Suprapubic skin (tissue), 4 donors: Measurements from ENCODE around the gene CPS1. TPM values are rescaled to one million over a fixed set of nuclear protein-coding genes. Genes with fewer than 3 reads are reported as not detected.

Experiments used
- DNase-seq, 2 donors: peaks; one replicate each; pipeline ENCODE4 v3.0.0-alpha.2; 2019; ENCODE audit warnings: low spot score in 2 of 2
- H3K27ac ChIP-seq: fragments of 200-600 bp; sonication (generic); one replicate; pipeline ENCODE4 v1.5.1; 2019
- H3K27me3 ChIP-seq: fragments of 200-600 bp; sonication (generic); one replicate; pipeline ENCODE4 v1.5.1; 2019
- H3K36me3 ChIP-seq: fragments of 200-600 bp; sonication (generic); one replicate; pipeline ENCODE4 v1.5.1; 2019
- H3K4me1 ChIP-seq: fragments of 200-600 bp; sonication (generic); one replicate; pipeline ENCODE4 v1.5.1; 2019
- H3K4me3 ChIP-seq: fragments of 200-600 bp; sonication (generic); one replicate; pipeline ENCODE4 v1.5.1; 2019; ENCODE audit warnings: mild to moderate bottlenecking
- H3K9me3 ChIP-seq: fragments of 200-600 bp; sonication (generic); one replicate; pipeline ENCODE4 v1.5.1; 2019
- EP300 ChIP-seq: sonication (generic); formaldehyde crosslinking; IDR thresholded peaks from one replicate; pipeline ENCODE4 v1.6.1; 2017; ENCODE audit warnings: antibody characterized with exemption
- POLR2A ChIP-seq, 2 donors: fragments of 450-650 bp; IDR thresholded peaks; one replicate each; pipeline ENCODE4 v1.6.1; 2017; ENCODE audit warnings: antibody characterized with exemption in 2 of 2, mild to moderate bottlenecking in 2 of 2, moderate library complexity in 2 of 2
- POLR2AphosphoS5 ChIP-seq, 3 donors: sonication (generic); formaldehyde crosslinking; IDR thresholded peaks; one replicate each; pipeline ENCODE4 v1.6.1; 2017; ENCODE audit warnings: antibody characterized with exemption in 3 of 3
- WGBS: methylation state at CpG from one replicate; pipeline ENCODE4 v1.1.5; 2018; 5-methylcytosine and 5-hydroxymethylcytosine counted together
- total RNA-seq, 4 donors: library from RNA; depleted of rRNA; stranded (reverse); fragments of >200 nt; gene quantifications; one replicate each; pipeline ENCODE4 v1.1.0, GENCODE V29; 2016
- TF ChIP-seq, protein P1 (sequence below), 2 donors: fragments of 200-600 bp in 1 of 2; fragments of 450-650 bp in 1 of 2; sonication (generic) in 1 of 2; IDR thresholded peaks; one replicate each; pipeline ENCODE4 v1.5.1; 2016 to 2019; ENCODE audit warnings: antibody characterized with exemption in 2 of 2, mild to moderate bottlenecking in 1 of 2, moderate library complexity in 1 of 2

Gene CPS1
- total RNA-seq, 4 donors from 2014 or later = 3.6 to 7.0 (median 5.5) TPM

DNA sequence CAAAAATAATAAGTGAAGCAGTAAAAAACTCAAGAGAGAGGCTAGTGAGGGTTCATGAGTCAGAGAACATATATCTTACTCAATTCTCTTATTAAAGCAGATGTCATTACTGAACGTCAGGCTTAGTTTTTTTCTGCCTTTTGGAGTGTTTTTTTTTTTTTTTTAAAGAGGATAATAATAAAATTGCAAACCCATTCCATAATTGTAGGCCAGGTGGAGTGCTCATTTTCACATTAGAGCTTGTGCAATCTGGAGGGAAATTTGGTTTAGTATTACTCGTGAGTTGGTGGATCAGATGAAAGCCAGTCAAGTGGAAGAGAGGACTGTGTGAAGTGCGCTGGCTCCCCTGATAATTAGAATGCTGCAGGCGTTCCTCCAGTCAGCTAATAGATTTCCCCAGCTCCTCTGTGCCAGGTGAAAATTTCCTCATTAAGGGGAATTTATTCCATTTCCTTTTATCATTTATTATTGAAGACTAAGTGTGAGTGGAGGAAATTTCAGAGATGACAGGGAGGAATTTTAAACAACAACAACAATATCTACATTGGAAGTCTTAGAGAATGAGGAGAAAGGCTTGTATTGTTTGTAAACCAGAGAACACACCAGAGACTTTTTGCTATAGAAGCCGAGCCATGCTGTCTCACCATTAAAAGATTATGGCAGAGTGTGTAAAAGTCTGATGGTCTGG, 74.6 kb downstream of the CPS1 start:
- H3K27me3 ChIP-seq = no peaks in the 10 kb centered on the region
- no peak overlapping the region for H3K4me3 ChIP-seq
- TF ChIP-seq, protein P1, sequence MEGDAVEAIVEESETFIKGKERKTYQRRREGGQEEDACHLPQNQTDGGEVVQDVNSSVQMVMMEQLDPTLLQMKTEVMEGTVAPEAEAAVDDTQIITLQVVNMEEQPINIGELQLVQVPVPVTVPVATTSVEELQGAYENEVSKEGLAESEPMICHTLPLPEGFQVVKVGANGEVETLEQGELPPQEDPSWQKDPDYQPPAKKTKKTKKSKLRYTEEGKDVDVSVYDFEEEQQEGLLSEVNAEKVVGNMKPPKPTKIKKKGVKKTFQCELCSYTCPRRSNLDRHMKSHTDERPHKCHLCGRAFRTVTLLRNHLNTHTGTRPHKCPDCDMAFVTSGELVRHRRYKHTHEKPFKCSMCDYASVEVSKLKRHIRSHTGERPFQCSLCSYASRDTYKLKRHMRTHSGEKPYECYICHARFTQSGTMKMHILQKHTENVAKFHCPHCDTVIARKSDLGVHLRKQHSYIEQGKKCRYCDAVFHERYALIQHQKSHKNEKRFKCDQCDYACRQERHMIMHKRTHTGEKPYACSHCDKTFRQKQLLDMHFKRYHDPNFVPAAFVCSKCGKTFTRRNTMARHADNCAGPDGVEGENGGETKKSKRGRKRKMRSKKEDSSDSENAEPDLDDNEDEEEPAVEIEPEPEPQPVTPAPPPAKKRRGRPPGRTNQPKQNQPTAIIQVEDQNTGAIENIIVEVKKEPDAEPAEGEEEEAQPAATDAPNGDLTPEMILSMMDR (IDR thresholded peaks at IDR 0.05) = no peak
- no peaks in the 10 kb centered on the region for H3K4me1 ChIP-seq
- no peaks in the 10 kb centered on the region for H3K36me3 ChIP-seq
- H3K9me3 ChIP-seq = no peaks in the 10 kb centered on the region
- DNase-seq = no peak
- no peak overlapping the region for H3K27ac ChIP-seq
- WGBS = 46% methylated on average over 5 of the region's 5 CpGs

DNA sequence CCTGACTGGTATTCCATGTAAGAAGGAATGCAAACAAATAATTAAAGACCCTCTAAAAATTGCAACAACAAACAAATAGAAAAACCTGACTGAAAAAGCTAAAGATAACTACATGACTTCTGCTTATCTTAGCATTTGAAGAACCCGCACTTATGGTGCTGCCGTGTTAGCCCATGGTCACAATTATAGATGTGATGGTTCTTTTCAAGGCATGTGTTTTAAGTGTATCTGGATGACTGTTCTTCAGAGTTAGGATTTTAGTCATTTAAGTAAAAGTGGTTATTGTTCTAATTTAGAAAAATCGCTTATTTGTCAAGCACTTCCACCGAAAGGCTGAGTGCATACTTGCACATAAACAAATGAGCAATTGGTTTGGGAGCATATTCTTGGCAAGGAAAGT, 77.3 kb downstream of the CPS1 start:
- no peak for DNase-seq
- H3K4me3 ChIP-seq = no peak overlapping the region
- 94% methylated on average over 4 of the region's 4 CpGs for WGBS
- TF ChIP-seq EP300 = no peak
- no peak for TF ChIP-seq POLR2AphosphoS5 (IDR thresholded peaks at IDR 0.05)
- TF ChIP-seq, protein P1 (IDR thresholded peaks at IDR 0.05) = no peak
- no peak for TF ChIP-seq POLR2A (IDR thresholded peaks at IDR 0.05)
- H3K36me3 ChIP-seq = no peaks in the 10 kb centered on the region
- no peaks in the 10 kb centered on the region for H3K9me3 ChIP-seq
- no peak overlapping the region for H3K27ac ChIP-seq
- no peaks in the 10 kb centered on the region for H3K27me3 ChIP-seq
- H3K4me1 ChIP-seq = no peaks in the 10 kb centered on the region

DNA sequence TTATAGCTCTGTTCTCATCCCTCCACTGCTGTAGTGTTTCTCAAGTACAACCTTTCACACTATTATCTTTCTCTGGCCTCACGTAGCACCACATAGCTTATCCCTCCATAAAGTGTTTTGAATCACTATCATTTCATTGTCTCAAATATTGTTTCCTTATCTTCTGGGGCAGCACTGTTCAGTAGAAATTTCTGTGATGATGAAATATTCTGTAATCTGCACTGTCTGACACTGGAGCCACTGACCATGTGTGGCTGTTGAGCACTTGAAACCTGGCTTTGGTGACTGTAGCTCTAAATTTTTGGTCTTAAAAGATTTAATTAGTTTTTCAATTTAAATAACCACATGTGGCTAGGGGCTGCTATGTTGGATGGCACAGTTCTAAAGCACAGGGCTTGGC, 78.9 kb downstream of the CPS1 start:
- H3K4me1 ChIP-seq = no peaks in the 10 kb centered on the region
- no peak for TF ChIP-seq POLR2AphosphoS5 (IDR thresholded peaks at IDR 0.05)
- no peak for TF ChIP-seq POLR2A (IDR thresholded peaks at IDR 0.05)
- no peak for TF ChIP-seq EP300
- H3K27me3 ChIP-seq = no peaks in the 10 kb centered on the region
- H3K36me3 ChIP-seq = no peaks in the 10 kb centered on the region
- WGBS = 86% methylated on average over 1 of the region's 1 CpG
- DNase-seq = no peak
- H3K9me3 ChIP-seq = no peaks in the 10 kb centered on the region
- no peak overlapping the region for H3K4me3 ChIP-seq
- no peak overlapping the region for H3K27ac ChIP-seq

DNA sequence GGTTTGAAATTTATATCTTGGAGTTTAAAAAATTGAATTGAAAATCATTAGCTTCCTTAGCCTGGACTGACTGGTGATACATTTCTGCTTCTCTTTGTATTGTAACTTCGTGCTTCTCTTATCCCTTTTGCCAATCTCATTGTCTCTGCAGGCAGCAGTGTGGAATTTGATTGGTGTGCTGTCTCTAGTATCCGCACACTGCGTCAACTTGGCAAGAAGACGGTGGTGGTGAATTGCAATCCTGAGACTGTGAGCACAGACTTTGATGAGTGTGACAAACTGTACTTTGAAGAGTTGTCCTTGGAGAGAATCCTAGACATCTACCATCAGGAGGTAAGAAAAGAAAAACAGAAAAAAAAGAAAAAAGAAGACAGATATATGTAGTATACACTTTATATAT, 85.9 kb downstream of the CPS1 start:
- 75% methylated on average over 4 of the region's 4 CpGs for WGBS
- TF ChIP-seq POLR2A (IDR thresholded peaks at IDR 0.05) (no peak), POLR2AphosphoS5 (IDR thresholded peaks at IDR 0.05) (no peak), EP300 (no peak)
- TF ChIP-seq, protein P1 (IDR thresholded peaks at IDR 0.05) = no peak
- Histone ChIP-seq H3K4me3 (no peak overlapping the region), H3K27me3 (no peaks in the 10 kb centered on the region), H3K4me1 (no peaks in the 10 kb centered on the region), H3K27ac (no peak overlapping the region), H3K36me3 (no peaks in the 10 kb centered on the region), H3K9me3 (peaks cover 4% of the 10 kb centered on the region)
- DNase-seq = no peak

DNA sequence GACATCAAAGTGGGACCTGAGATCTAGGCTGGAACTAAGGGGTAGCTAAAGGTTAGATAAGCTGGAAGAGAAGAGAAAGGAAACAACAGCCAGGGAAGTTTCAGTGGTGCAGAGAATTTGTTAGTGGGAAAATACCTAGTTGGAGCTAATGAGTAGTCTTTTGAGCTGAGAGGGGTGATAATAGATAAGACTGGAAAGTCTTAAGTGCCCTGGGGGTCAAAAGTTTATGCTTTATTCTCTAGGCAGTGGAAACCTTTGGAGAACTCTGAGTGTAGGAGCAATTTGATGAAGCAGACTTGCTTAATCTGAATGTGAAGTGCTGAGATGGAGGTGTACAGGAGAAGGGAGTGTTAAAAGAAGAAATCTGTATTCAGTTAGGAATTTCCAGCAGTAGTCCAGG, 90.8 kb downstream of the CPS1 start:
- no peak overlapping the region for H3K4me3 ChIP-seq
- H3K4me1 ChIP-seq = no peaks in the 10 kb centered on the region
- H3K36me3 ChIP-seq = no peaks in the 10 kb centered on the region
- no peak for DNase-seq
- no peaks in the 10 kb centered on the region for H3K9me3 ChIP-seq
- H3K27ac ChIP-seq = no peak overlapping the region
- no peaks in the 10 kb centered on the region for H3K27me3 ChIP-seq
- no peak for TF ChIP-seq POLR2AphosphoS5 (IDR thresholded peaks at IDR 0.05)
- TF ChIP-seq POLR2A (IDR thresholded peaks at IDR 0.05) = no peak
- TF ChIP-seq, protein P1 (IDR thresholded peaks at IDR 0.05) = no peak
- TF ChIP-seq EP300 = no peak

DNA sequence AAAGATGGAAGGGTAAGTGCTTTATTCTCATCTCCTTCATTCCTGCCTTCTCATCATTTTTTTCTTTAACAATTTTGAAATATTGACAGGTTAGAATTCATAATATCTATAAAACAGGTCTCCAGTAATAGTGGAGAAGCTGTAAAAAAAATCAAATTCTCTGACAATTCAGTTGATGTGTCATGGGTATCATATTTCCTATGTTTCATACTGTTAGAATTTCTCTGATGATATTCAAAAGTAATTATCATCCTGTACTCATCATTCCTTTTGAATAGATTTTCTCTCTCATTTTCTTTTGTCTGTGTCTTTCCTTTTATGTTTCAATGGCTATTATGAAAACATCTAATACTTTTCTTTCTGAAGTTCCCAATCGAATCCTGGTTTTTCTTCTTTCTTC, 97.7 kb downstream of the CPS1 start:
- no peaks in the 10 kb centered on the region for H3K27me3 ChIP-seq
- no peak overlapping the region for H3K4me3 ChIP-seq
- no peak overlapping the region for H3K27ac ChIP-seq
- no peak for DNase-seq
- TF ChIP-seq POLR2AphosphoS5 (IDR thresholded peaks at IDR 0.05) (no peak), POLR2A (IDR thresholded peaks at IDR 0.05) (no peak), EP300 (no peak)
- TF ChIP-seq, protein P1 (IDR thresholded peaks at IDR 0.05) = no peak
- no peaks in the 10 kb centered on the region for H3K9me3 ChIP-seq
- 78% methylated on average over 1 of the region's 1 CpG for WGBS
- H3K36me3 ChIP-seq = no peaks in the 10 kb centered on the region
- no peaks in the 10 kb centered on the region for H3K4me1 ChIP-seq
